ENCODE measurements around the gene DGKQ.

DGKQ gene

GRCh38 chr4:915041-915474, 58.3 kb downstream of the DGKQ start:
- DNase-seq (ENCODE audit: low read depth in 1 of 2, low spot score in 1 of 2) = no peak
- in situ Hi-C loops (cut with HindIII; ENCODE audit: low pct_unique_long_range_greater_than_20kb, low sequenced_read_pairs) = no loop called here
- no peak for TF ChIP-seq JUND (IDR thresholded peaks at IDR 0.05; ENCODE audit: low read depth)

GRCh38 chr4:914531-914930, 58.8 kb downstream of the DGKQ start:
- DNase-seq (ENCODE audit: low read depth in 1 of 2, low spot score in 1 of 2) = no peak

GRCh38 chr4:913280-913618, 60.1 kb downstream of the DGKQ start:
- no peak for DNase-seq (ENCODE audit: low read depth in 1 of 2, low spot score in 1 of 2)
- in situ Hi-C loops (cut with HindIII; ENCODE audit: low pct_unique_long_range_greater_than_20kb, low sequenced_read_pairs) = no loop called here

More at GRCh38 chr4:914531-914930, 58.8 kb downstream of the DGKQ start:
- in situ Hi-C loops (cut with HindIII; ENCODE audit: low pct_unique_long_range_greater_than_20kb, low sequenced_read_pairs) = no loop called here
- TF ChIP-seq JUND (IDR thresholded peaks at IDR 0.05; ENCODE audit: low read depth) = no peak

GRCh38 chr4:912548-913279, 60.7 kb downstream of the DGKQ start:
- in situ Hi-C loops (cut with HindIII; ENCODE audit: low pct_unique_long_range_greater_than_20kb, low sequenced_read_pairs) = no loop called here
- TF ChIP-seq JUND (IDR thresholded peaks at IDR 0.05; ENCODE audit: low read depth) = no peak
- DNase-seq (ENCODE audit: low read depth in 1 of 2, low spot score in 1 of 2) = no peak

More at GRCh38 chr4:913280-913618, 60.1 kb downstream of the DGKQ start:
- TF ChIP-seq JUND (IDR thresholded peaks at IDR 0.05; ENCODE audit: low read depth) = no peak

- no peak for DNase-seq (ENCODE audit: low read depth in 1 of 2, low spot score in 1 of 2)
- in situ Hi-C loops (cut with HindIII; ENCODE audit: low pct_unique_long_range_greater_than_20kb, low sequenced_read_pairs) = no loop called here
Measured at GRCh38 chr4:911871-912490, 61.4 kb downstream of the DGKQ start.

GRCh38 chr4:911221-911751, 62.1 kb downstream of the DGKQ start:
- in situ Hi-C loops (cut with HindIII; ENCODE audit: low pct_unique_long_range_greater_than_20kb, low sequenced_read_pairs) = no loop called here
- DNase-seq (ENCODE audit: low read depth in 1 of 2, low spot score in 1 of 2) = no peak
- TF ChIP-seq JUND (IDR thresholded peaks at IDR 0.05; ENCODE audit: low read depth) = no peak

More at GRCh38 chr4:911871-912490, 61.4 kb downstream of the DGKQ start:
- no peak for TF ChIP-seq JUND (IDR thresholded peaks at IDR 0.05; ENCODE audit: low read depth)

GRCh38 chr4:910366-911091, 62.8 kb downstream of the DGKQ start:
- no peak for DNase-seq (ENCODE audit: low read depth in 1 of 2, low spot score in 1 of 2)
- TF ChIP-seq JUND (IDR thresholded peaks at IDR 0.05; ENCODE audit: low read depth) = no peak
- in situ Hi-C loops (cut with HindIII; ENCODE audit: low pct_unique_long_range_greater_than_20kb, low sequenced_read_pairs) = no loop called here

- no peak for DNase-seq (ENCODE audit: low read depth in 1 of 2, low spot score in 1 of 2)
- in situ Hi-C loops (cut with HindIII; ENCODE audit: low pct_unique_long_range_greater_than_20kb, low sequenced_read_pairs) = no loop called here
- TF ChIP-seq JUND (IDR thresholded peaks at IDR 0.05; ENCODE audit: low read depth) = no peak
Measured at GRCh38 chr4:909821-910220, 63.5 kb downstream of the DGKQ start.

GRCh38 chr4:909131-909571, 64.2 kb downstream of the DGKQ start:
- in situ Hi-C loops (cut with HindIII; ENCODE audit: low pct_unique_long_range_greater_than_20kb, low sequenced_read_pairs) = no loop called here
- DNase-seq (ENCODE audit: low read depth in 1 of 2, low spot score in 1 of 2) = no peak
- TF ChIP-seq JUND (IDR thresholded peaks at IDR 0.05; ENCODE audit: low read depth) = no peak
